H1 (cell line): ENCODE data around the gene TIMM23. TPM values are rescaled to one million over a fixed set of nuclear protein-coding genes. Genes with fewer than 3 reads are reported as not detected.

Source experiments
- BACH1 ChIP-seq: IDR thresholded peaks from 2 replicates; pipeline ENCODE4 v1.6.1; 2012; ENCODE audit warnings: low read length, improper control_type of control experiment
- CBX5 ChIP-seq: fragments of 300-800, 300-1000 bp; sonication (generic); IDR thresholded peaks from 2 replicates; pipeline ENCODE4 v1.7.1; 2016; ENCODE audit warnings: antibody characterized with exemption, low read length, low read depth
- CBX8 ChIP-seq: fragments of 300-800, 300-1000 bp; sonication (generic); IDR thresholded peaks from 2 replicates; pipeline ENCODE4 v1.7.1; 2016; ENCODE audit warnings: low read depth, low read length, borderline replicate concordance
- CHD2 ChIP-seq: IDR thresholded peaks from 2 replicates; pipeline ENCODE4 v1.6.1; 2012; ENCODE audit warnings: low read length, improper control_type of control experiment
- CREB1 ChIP-seq: IDR thresholded peaks from 2 replicates; pipeline ENCODE4 v1.6.1; 2012; ENCODE audit warnings: inconsistent platforms
- E2F6 ChIP-seq: IDR thresholded peaks from 2 replicates; pipeline ENCODE4 v1.6.1; 2012; ENCODE audit warnings: inconsistent platforms
- GABPA ChIP-seq: IDR thresholded peaks from 2 replicates; pipeline ENCODE4 v1.6.1; 2011; ENCODE audit warnings: mild to moderate bottlenecking, low read length, moderate library complexity, borderline replicate concordance; ENCODE audit not compliant: insufficient read depth
- HDAC2 ChIP-seq, 2 experiments: fragments of 300-600 bp in 1 of 2; sonication (generic) in 1 of 2; IDR thresholded peaks; 2 replicates each; pipeline ENCODE4 v1.6.1; 2011 to 2012; ENCODE audit warnings: low read depth in 2 of 2, low read length in 2 of 2, mild to moderate bottlenecking in 2 of 2, moderate library complexity in 2 of 2, borderline replicate concordance in 1 of 2, inconsistent platforms in 1 of 2
- JUN ChIP-seq: IDR thresholded peaks from 2 replicates; pipeline ENCODE4 v1.6.1; 2011; ENCODE audit warnings: low read depth, mild to moderate bottlenecking, improper control_type of control experiment, low read length
- KDM4A ChIP-seq: IDR thresholded peaks from one replicate; pipeline ENCODE4 v1.7.1; 2012; ENCODE audit warnings: low read depth, mild to moderate bottlenecking, moderate library complexity, low read length, inconsistent platforms; ENCODE audit not compliant: severe bottlenecking
- PHF8 ChIP-seq: fragments of 200-600 bp; sonication (generic); conservative IDR thresholded peaks from 2 replicates; pipeline ENCODE4 v1.7.1; 2012; ENCODE audit warnings: low read depth, mild to moderate bottlenecking, inconsistent platforms, low read length, moderate library complexity
- POLR2A ChIP-seq, 2 experiments: IDR thresholded peaks; 1 replicate in 1 of 2; 2 replicates in 1 of 2; pipeline ENCODE4 v1.6.1; 2011; ENCODE audit warnings: low read depth in 2 of 2, low read length in 2 of 2, mild to moderate bottlenecking in 2 of 2; ENCODE audit errors: control extremely low read depth in 1 of 2
- POLR2AphosphoS5 ChIP-seq: IDR thresholded peaks from 2 replicates; pipeline ENCODE4 v1.6.1; 2011; ENCODE audit warnings: low read depth, low read length
- RAD21 ChIP-seq, 2 experiments: IDR thresholded peaks in 1 of 2; conservative IDR thresholded peaks in 1 of 2; 2 replicates each; pipeline ENCODE4 v1.6.1; 2011; ENCODE audit warnings: low read depth in 2 of 2, low read length in 2 of 2, improper control_type of control experiment in 1 of 2, inconsistent platforms in 1 of 2, mild to moderate bottlenecking in 1 of 2, moderate library complexity in 1 of 2
- SP1 ChIP-seq: IDR thresholded peaks from 2 replicates; pipeline ENCODE4 v1.6.1; 2011; ENCODE audit warnings: low read depth, low read length
- TAF7 ChIP-seq: optimal IDR thresholded peaks from 2 replicates; pipeline ENCODE3; 2011; ENCODE audit warnings: low read depth, mild to moderate bottlenecking, inconsistent platforms, low read length, moderate library complexity, borderline replicate concordance
- TEAD4 ChIP-seq: IDR thresholded peaks from 2 replicates; pipeline ENCODE4 v1.6.1; 2012; ENCODE audit warnings: low read depth, low read length, inconsistent platforms, mixed read lengths
- polyA plus RNA-seq, 7 experiments: library from polyadenylated mRNA; depleted of rRNA in 3 of 7; stranded (reverse) in 5 of 7; unstranded in 2 of 7; fragments of >200 nt in 5 of 7; fragments of 200-250 nt in 2 of 7; gene quantifications; 1 replicate in 5 of 7; 2 replicates in 1 of 7; 4 replicates in 1 of 7; pipeline versions ENCODE4 v1.2.1 to v1.2.3, GENCODE V29; 2011 to 2013; ENCODE audit warnings: missing spikeins in 2 of 7, mixed read lengths in 2 of 7
- total RNA-seq: library from RNA; stranded (reverse); fragmentation: NEBNext Ultra II Directional; extraction: Animal tissue kit (Norgen Biotek cat#: 25700); gene quantifications from 2 replicates; pipeline ENCODE4 v1.2.1, GENCODE V29; 2021
- TF ChIP-seq, protein P1 (sequence below), 3 experiments: IDR thresholded peaks; 1 replicate in 2 of 3; 2 replicates in 1 of 3; pipeline versions ENCODE4 v1.5.1 to v1.6.1; 2011; ENCODE audit warnings: low read length in 3 of 3, mild to moderate bottlenecking in 3 of 3, inconsistent platforms in 2 of 3, low read depth in 1 of 3, moderate library complexity in 1 of 3; ENCODE audit not compliant: insufficient read depth in 1 of 3; ENCODE audit errors: control extremely low read depth in 1 of 3
- TF ChIP-seq, protein P2 (sequence below): IDR thresholded peaks from 2 replicates; pipeline ENCODE4 v1.6.1; 2011; ENCODE audit warnings: low read length, improper control_type of control experiment

TIMM23 gene
- total and polyA plus RNA-seq, 2 of the 8 experiments (the other 6 are each of a cell fraction or from before 2014, with no cell fraction given), result 101 to 130 TPM

DNA sequence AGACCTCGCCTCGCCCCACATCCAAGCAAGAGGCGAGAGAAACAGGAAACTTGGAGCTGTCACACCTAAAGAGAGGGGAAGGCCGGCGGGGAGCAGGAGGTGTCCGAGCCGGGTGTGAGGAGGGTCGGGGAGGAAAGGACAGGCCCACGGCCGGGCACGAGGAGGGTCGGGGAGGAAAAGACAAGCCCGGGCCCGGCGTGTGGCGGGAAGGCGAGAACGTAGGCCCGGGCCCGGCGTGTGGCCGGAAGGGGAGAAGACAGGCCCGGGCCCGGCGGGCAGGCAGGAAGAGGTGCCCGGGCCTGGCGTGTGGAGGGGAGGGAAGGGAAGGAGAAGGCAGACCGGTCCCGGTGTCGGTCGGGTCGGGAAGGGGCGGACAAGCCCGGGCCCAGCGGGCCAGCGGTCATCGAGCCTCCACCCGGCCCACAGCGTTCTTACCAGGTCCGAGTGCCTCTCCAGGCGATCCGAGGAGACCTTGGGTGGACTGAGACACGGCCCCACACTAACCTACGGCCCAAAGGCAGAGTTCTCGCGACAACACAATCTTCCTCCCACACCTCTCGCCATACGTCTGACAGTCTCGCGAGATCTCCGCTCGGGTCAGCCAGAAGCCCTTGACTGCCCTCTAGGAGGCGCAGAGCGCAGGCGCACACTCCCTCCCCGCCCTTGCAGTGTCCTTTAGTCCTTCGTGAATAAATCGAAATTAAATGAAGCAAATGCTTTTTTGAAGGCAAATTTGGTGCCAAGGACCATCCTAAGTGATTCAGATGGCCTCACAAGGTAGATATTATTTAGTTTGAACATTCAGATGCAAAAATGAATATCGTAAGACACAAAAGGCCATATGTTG lies 58.0 kb downstream of the TIMM23 start, which contains the start of gene NCOA4 (continued):
- TF ChIP-seq HDAC2 (IDR thresholded peaks at IDR 0.05; ENCODE audit: borderline replicate concordance in 1 of 2, low read depth in 2 of 2, low read length in 2 of 2) (peak in 1 of 2 experiments; percentile 92; a peak in 1 of 4 replicates), POLR2A (IDR thresholded peaks at IDR 0.05; ENCODE audit: control extremely low read depth in 1 of 2, low read depth in 2 of 2, low read length in 2 of 2) (peak in 1 of 2 experiments; percentile 71; a peak in 1 of 3 replicates), POLR2AphosphoS5 (peak; percentile 67), SP1 (no peak), KDM4A (peak; percentile 81), JUN (no peak), E2F6 (no peak), TEAD4 (no peak), PHF8 (peak; percentile 56), RAD21 (IDR thresholded peaks at IDR 0.05 in 1 of 2, conservative IDR thresholded peaks at IDR 0.05 in 1 of 2; ENCODE audit: low read depth in 2 of 2, low read length in 2 of 2) (peak; percentile 39 to 53; a peak in 3 of 4 replicates), CBX5 (no peak), CBX8 (no peak), CHD2 (peak; percentile 99), BACH1 (no peak), TAF7 (no peak), CREB1 (no peak), GABPA (0 out of 2 replicates have a peak, but pooled peaks have one; percentile 21)
- TF ChIP-seq, protein P1, sequence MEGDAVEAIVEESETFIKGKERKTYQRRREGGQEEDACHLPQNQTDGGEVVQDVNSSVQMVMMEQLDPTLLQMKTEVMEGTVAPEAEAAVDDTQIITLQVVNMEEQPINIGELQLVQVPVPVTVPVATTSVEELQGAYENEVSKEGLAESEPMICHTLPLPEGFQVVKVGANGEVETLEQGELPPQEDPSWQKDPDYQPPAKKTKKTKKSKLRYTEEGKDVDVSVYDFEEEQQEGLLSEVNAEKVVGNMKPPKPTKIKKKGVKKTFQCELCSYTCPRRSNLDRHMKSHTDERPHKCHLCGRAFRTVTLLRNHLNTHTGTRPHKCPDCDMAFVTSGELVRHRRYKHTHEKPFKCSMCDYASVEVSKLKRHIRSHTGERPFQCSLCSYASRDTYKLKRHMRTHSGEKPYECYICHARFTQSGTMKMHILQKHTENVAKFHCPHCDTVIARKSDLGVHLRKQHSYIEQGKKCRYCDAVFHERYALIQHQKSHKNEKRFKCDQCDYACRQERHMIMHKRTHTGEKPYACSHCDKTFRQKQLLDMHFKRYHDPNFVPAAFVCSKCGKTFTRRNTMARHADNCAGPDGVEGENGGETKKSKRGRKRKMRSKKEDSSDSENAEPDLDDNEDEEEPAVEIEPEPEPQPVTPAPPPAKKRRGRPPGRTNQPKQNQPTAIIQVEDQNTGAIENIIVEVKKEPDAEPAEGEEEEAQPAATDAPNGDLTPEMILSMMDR (IDR thresholded peaks at IDR 0.05; ENCODE audit: control extremely low read depth in 1 of 3, insufficient read depth in 1 of 3, low read depth in 1 of 3, low read length in 3 of 3), result peak; percentile 58 to 90 (median 78)
- TF ChIP-seq, protein P2, sequence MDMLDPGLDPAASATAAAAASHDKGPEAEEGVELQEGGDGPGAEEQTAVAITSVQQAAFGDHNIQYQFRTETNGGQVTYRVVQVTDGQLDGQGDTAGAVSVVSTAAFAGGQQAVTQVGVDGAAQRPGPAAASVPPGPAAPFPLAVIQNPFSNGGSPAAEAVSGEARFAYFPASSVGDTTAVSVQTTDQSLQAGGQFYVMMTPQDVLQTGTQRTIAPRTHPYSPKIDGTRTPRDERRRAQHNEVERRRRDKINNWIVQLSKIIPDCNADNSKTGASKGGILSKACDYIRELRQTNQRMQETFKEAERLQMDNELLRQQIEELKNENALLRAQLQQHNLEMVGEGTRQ, result no peak
